ENCODE measurements around the gene TCERG1L. TPM values are rescaled to one million over a fixed set of nuclear protein-coding genes. Genes with fewer than 3 reads are reported as not detected.

Gene TCERG1L
- total RNA-seq, 1 experiment from 2014 or later, result not detected

DNA sequence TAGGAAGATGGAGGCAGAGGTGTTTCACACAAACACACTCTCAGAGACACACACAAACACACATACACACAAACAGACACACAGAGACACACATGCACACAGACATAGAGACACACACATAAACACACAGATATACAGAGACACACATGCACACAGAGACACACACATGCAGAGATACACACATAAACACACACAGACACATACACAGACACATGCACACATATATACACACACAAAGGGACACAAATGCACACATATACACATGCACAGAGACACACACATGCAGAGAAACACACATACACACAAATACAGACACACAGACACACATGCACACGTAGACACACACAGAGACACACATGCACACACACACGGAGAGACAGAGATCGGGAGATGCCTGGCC is 163.3 kb downstream of the TCERG1L start:
- Histone ChIP-seq H3K27me3 (ENCODE audit: insufficient read depth, low read depth) (peaks cover 23% of the 10 kb centered on the region), H3K4me1 (replicated peaks; ENCODE audit: insufficient read depth) (no peaks in the 10 kb centered on the region), H3K9me2 (ENCODE audit: insufficient read depth) (no peaks in the 10 kb centered on the region), H3K36me3 (ENCODE audit: low read depth) (no peaks in the 10 kb centered on the region), H3F3A (ENCODE audit: insufficient read depth, low read depth) (no peaks in the 10 kb centered on the region), H3K9me3 (ENCODE audit: insufficient read depth, low read depth) (no peaks in the 10 kb centered on the region), H2AFZ (no peak overlapping the region), H3K27ac (no peak overlapping the region), H3K79me2 (ENCODE audit: low read depth) (no peaks in the 10 kb centered on the region), H4K20me1 (ENCODE audit: insufficient read depth) (no peaks in the 10 kb centered on the region), H3K4me3 (no peak overlapping the region), H3K4me2 (no peak overlapping the region)
- intact Hi-C loops (cut with micrococcal nuclease; ENCODE audit: unreplicated experiment), result no loop called here
- TF ChIP-seq EZH2 (IDR thresholded peaks at IDR 0.05; ENCODE audit: low read depth), result no peak
- TF ChIP-seq, protein P1, sequence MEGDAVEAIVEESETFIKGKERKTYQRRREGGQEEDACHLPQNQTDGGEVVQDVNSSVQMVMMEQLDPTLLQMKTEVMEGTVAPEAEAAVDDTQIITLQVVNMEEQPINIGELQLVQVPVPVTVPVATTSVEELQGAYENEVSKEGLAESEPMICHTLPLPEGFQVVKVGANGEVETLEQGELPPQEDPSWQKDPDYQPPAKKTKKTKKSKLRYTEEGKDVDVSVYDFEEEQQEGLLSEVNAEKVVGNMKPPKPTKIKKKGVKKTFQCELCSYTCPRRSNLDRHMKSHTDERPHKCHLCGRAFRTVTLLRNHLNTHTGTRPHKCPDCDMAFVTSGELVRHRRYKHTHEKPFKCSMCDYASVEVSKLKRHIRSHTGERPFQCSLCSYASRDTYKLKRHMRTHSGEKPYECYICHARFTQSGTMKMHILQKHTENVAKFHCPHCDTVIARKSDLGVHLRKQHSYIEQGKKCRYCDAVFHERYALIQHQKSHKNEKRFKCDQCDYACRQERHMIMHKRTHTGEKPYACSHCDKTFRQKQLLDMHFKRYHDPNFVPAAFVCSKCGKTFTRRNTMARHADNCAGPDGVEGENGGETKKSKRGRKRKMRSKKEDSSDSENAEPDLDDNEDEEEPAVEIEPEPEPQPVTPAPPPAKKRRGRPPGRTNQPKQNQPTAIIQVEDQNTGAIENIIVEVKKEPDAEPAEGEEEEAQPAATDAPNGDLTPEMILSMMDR (conservative IDR thresholded peaks at IDR 0.05), result no peak
- ChIA-PET POLR2A (ENCODE audit: unreplicated experiment) (no interaction called here), CTCF (no interaction called here)
- no peak for DNase-seq
- BruUV-seq (replicated peaks), result no TSS peak

DNA sequence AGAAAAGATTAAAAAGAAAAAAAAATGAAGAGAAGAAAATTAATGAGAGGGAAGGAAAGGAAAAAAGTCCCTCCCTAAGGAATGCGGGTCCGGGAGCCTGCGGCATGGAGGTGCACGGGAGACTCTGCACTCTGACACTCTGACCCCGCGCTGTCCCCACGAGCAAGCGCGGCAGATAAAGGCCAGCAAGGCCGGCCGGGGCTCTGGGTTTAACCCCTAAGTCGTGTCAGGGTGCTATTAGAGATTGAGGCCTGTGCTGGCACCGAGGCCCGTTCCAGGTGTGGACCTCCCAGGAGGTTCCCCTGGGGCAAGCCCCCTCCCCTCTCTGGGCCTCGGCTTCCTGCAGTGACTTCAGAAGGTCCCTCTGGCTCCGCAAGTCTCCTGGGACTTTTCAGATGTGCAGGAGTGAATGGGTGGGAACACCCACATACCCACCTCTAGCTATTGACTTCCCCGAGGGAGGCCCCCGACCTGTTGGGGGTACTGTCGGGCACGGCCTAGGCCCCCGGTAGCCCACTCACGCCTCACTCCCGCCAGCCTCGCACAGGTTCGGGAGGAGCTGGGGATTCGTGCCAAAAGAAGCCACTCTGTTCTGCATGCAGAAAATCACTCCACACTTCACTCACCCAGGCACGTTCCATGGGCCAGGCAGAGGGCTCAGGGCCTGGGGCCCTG is 164.1 kb downstream of the TCERG1L start:
- Histone ChIP-seq H3K27ac (no peak overlapping the region), H3K9me2 (ENCODE audit: insufficient read depth) (no peaks in the 10 kb centered on the region), H3K4me2 (no peak overlapping the region), H2AFZ (no peak overlapping the region), H3K4me1 (replicated peaks; ENCODE audit: insufficient read depth) (no peaks in the 10 kb centered on the region), H3K36me3 (ENCODE audit: low read depth) (no peaks in the 10 kb centered on the region), H4K20me1 (ENCODE audit: insufficient read depth) (no peaks in the 10 kb centered on the region), H3F3A (ENCODE audit: insufficient read depth, low read depth) (no peaks in the 10 kb centered on the region), H3K9me3 (ENCODE audit: insufficient read depth, low read depth) (no peaks in the 10 kb centered on the region), H3K4me3 (no peak overlapping the region), H3K79me2 (ENCODE audit: low read depth) (no peaks in the 10 kb centered on the region), H3K27me3 (ENCODE audit: insufficient read depth, low read depth) (peaks cover 28% of the 10 kb centered on the region)
- TF ChIP-seq, protein P1 (conservative IDR thresholded peaks at IDR 0.05), result no peak
- DNase-seq, result no peak
- intact Hi-C loops (cut with micrococcal nuclease; ENCODE audit: unreplicated experiment), result no loop called here
- ChIA-PET CTCF (no interaction called here), POLR2A (ENCODE audit: unreplicated experiment) (no interaction called here)
- no TSS peak for BruUV-seq (replicated peaks)

DNA sequence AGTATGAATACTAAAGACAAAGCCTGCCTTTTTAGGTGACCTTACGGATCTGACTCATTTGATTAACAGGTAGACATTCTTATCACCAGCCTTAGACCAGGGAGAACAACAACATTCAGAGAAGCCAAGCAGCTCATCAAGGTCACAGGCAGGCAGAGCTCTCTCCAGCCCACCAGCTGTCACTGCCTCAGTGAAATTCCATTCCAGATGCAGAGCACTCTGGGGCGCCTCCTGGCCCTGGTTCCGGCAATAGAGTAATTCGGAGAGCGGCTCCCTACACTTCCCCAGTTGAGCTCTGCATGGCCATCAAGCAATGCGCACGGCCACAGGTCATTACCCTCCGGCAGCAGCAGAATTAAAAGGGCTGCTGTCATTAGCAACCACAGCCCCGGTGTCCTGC is 164.7 kb downstream of the TCERG1L start:
- ChIA-PET POLR2A (ENCODE audit: unreplicated experiment) (no interaction called here), CTCF (no interaction called here)
- no peak for DNase-seq
- Histone ChIP-seq H3K4me2 (no peak overlapping the region), H3K79me2 (ENCODE audit: low read depth) (no peaks in the 10 kb centered on the region), H2AFZ (no peak overlapping the region), H3K4me1 (replicated peaks; ENCODE audit: insufficient read depth) (no peaks in the 10 kb centered on the region), H4K20me1 (ENCODE audit: insufficient read depth) (no peaks in the 10 kb centered on the region), H3K27ac (no peak overlapping the region), H3K4me3 (no peak overlapping the region), H3K9me3 (ENCODE audit: insufficient read depth, low read depth) (no peaks in the 10 kb centered on the region), H3F3A (ENCODE audit: insufficient read depth, low read depth) (no peaks in the 10 kb centered on the region), H3K9me2 (ENCODE audit: insufficient read depth) (no peaks in the 10 kb centered on the region), H3K36me3 (ENCODE audit: low read depth) (no peaks in the 10 kb centered on the region), H3K27me3 (ENCODE audit: insufficient read depth, low read depth) (peaks cover 34% of the 10 kb centered on the region)
- no TSS peak for BruUV-seq (replicated peaks)
- intact Hi-C loops (cut with micrococcal nuclease; ENCODE audit: unreplicated experiment), result no loop called here
- TF ChIP-seq EZH2 (IDR thresholded peaks at IDR 0.05; ENCODE audit: low read depth), result no peak
- TF ChIP-seq, protein P1 (conservative IDR thresholded peaks at IDR 0.05), result no peak

Data from PC-9 (cell line).